Adrenal gland (tissue), 5 donors: ENCODE data around the gene FAM50B.
"Not testable (repeated sequence)": the region's sequence is repeated elsewhere in the genome, so short reads cannot be mapped to it uniquely, and the experiment has no call there.

Source experiments
- CTCF ChIP-seq, 6 experiments: fragments of 450-650 bp in 4 of 6; fragments of 200-600 bp in 2 of 6; sonication (generic) in 1 of 6; IDR thresholded peaks; 1 replicate in 5 of 6; 2 replicates in 1 of 6; pipeline versions ENCODE4 v1.5.1 to v1.8.0; 2016 to 2021; ENCODE audit warnings: antibody characterized with exemption in 6 of 6, mild to moderate bottlenecking in 2 of 6, moderate library complexity in 1 of 6
- POLR2A ChIP-seq, 2 donors: fragments of 450-650 bp; IDR thresholded peaks; one replicate each; pipeline ENCODE4 v1.6.1; 2017; ENCODE audit warnings: antibody characterized with exemption in 2 of 2, mild to moderate bottlenecking in 2 of 2, moderate library complexity in 1 of 2
- donor health status: DM: no; HTN: no; CAD: no.

DNA sequence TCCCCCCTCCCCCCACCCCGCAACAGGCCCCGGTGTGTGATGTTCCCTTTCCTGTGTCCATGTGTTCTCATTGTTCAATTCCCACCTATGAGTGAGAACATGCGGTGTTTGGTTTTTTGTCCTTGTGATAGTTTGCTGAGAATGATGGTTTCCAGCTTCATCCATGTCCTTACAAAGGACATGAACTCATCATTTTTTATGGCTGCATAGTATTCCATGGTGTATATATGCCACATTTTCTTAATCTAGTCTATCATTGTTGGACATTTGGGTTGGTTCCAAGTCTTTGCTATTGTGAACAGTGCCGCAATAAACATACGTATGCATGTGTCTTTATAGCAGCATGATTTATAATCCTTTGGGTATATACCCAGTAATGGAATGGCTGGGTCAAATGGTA lies 14.1 kb downstream of the FAM50B start:
- not testable (repeated sequence) for TF ChIP-seq CTCF, POLR2A (IDR thresholded peaks at IDR 0.05)
